Mesendoderm (in vitro differentiated cells): ENCODE measurements around the gene TIMP4.

Source experiments
- DNase-seq: peaks from one replicate; pipeline ENCODE4 v3.0.0; 2013
- H2AK5ac ChIP-seq: 2 replicates; pipeline ENCODE4 v1.6.1; 2013; ENCODE audit warnings: low read length, inconsistent platforms
- H2BK120ac ChIP-seq: 2 replicates; pipeline ENCODE4 v1.6.1; 2013; ENCODE audit warnings: low read depth, mild to moderate bottlenecking, low read length, moderate library complexity, mixed read lengths
- H2BK15ac ChIP-seq: replicated peaks from 2 replicates; pipeline ENCODE4 v1.6.1; 2013; ENCODE audit warnings: low read depth, mild to moderate bottlenecking, moderate library complexity
- H2BK5ac ChIP-seq: 2 replicates; pipeline ENCODE4 v1.6.1; 2013; ENCODE audit warnings: low read length, inconsistent platforms
- H3K18ac ChIP-seq: 2 replicates; pipeline ENCODE4 v1.6.1; 2013; ENCODE audit warnings: mild to moderate bottlenecking, low read length, mixed read lengths
- H3K23ac ChIP-seq: one replicate; pipeline ENCODE4 v1.6.1; 2013; ENCODE audit warnings: low read length
- H3K27ac ChIP-seq: 2 replicates; pipeline ENCODE4 v1.5.1; 2013; ENCODE audit warnings: low read depth, mild to moderate bottlenecking, inconsistent platforms, low read length, moderate library complexity
- H3K27me3 ChIP-seq: 2 replicates; pipeline ENCODE4 v1.6.1; 2013; ENCODE audit warnings: low read length, control low read depth, mild to moderate bottlenecking, inconsistent platforms; ENCODE audit not compliant: insufficient read depth, poor library complexity
- H3K36me3 ChIP-seq: 2 replicates; pipeline ENCODE4 v1.6.1; 2013; ENCODE audit warnings: low read length, inconsistent platforms; ENCODE audit not compliant: control insufficient read depth, insufficient read depth
- H3K4ac ChIP-seq: one replicate; pipeline ENCODE4 v1.6.1; 2013; ENCODE audit warnings: low read depth, mild to moderate bottlenecking, low read length, moderate library complexity
- H3K4me1 ChIP-seq: 2 replicates; pipeline ENCODE4 v1.6.1; 2013; ENCODE audit warnings: low read depth, low read length, inconsistent platforms; ENCODE audit not compliant: control insufficient read depth
- H3K4me2 ChIP-seq: 2 replicates; pipeline ENCODE4 v1.6.1; 2013; ENCODE audit warnings: low read length
- H3K4me3 ChIP-seq: 2 replicates; pipeline ENCODE4 v1.5.1; 2013; ENCODE audit warnings: mild to moderate bottlenecking, low read length
- H3K56ac ChIP-seq: one replicate; pipeline ENCODE4 v1.6.1; 2013; ENCODE audit warnings: low read length
- H3K79me1 ChIP-seq: 2 replicates; pipeline ENCODE4 v1.6.1; 2013; ENCODE audit warnings: low read length, inconsistent platforms
- H3K79me2 ChIP-seq: 2 replicates; pipeline ENCODE4 v1.6.1; 2013; ENCODE audit warnings: mild to moderate bottlenecking, low read length; ENCODE audit not compliant: control insufficient read depth, insufficient read depth
- H3K9ac ChIP-seq: 2 replicates; pipeline ENCODE4 v1.6.1; 2013; ENCODE audit warnings: low read length, inconsistent platforms
- H4K5ac ChIP-seq: one replicate; pipeline ENCODE4 v1.6.1; 2013; ENCODE audit warnings: low read length
- H4K8ac ChIP-seq: one replicate; pipeline ENCODE4 v1.6.1; 2013; ENCODE audit warnings: low read depth, mild to moderate bottlenecking, control low read depth, low read length, moderate library complexity
- WGBS: extraction: QIAGEN DNeasy Blood & Tissue Kit; methylation state at CpG from one replicate; pipeline ENCODE4 v1.1.7; 2013; ENCODE audit warnings: low lambda C conversion rate, missing lambda C conversion rate; ENCODE audit not compliant: insufficient coverage; ENCODE audit errors: extremely low coverage; 5-methylcytosine and 5-hydroxymethylcytosine counted together

TIMP4 gene

GRCh38 chr3:12188681-12189287 is 30.1 kb upstream of the TIMP4 start:
- Histone ChIP-seq H3K79me1 (no peaks in the 10 kb centered on the region), H3K27ac (no peak overlapping the region), H2BK120ac (no peak overlapping the region), H2BK15ac (no peak overlapping the region), H2AK5ac (no peak overlapping the region), H3K79me2 (no peaks in the 10 kb centered on the region), H3K4ac (no peak overlapping the region), H4K5ac (no peak overlapping the region), H4K8ac (no peak overlapping the region), H3K9ac (no peak overlapping the region), H3K4me1 (no peaks in the 10 kb centered on the region), H2BK5ac (no peak overlapping the region), H3K18ac (no peak overlapping the region), H3K36me3 (no peaks in the 10 kb centered on the region), H3K4me2 (no peak overlapping the region), H3K56ac (no peak overlapping the region), H3K23ac (no peak overlapping the region), H3K4me3 (no peak overlapping the region), H3K27me3 (no peaks in the 10 kb centered on the region)
- WGBS = no CpG with 5 or more reads among the region's 8 CpGs
- no peak for DNase-seq

GRCh38 chr3:12188328-12188648 is 29.6 kb upstream of the TIMP4 start:
- H4K5ac ChIP-seq = no peak overlapping the region
- no peaks in the 10 kb centered on the region for H3K79me1 ChIP-seq
- H3K4me2 ChIP-seq = no peak overlapping the region
- no peak overlapping the region for H3K4me3 ChIP-seq
- no peak overlapping the region for H3K18ac ChIP-seq
- H3K4me1 ChIP-seq = no peaks in the 10 kb centered on the region
- H3K9ac ChIP-seq = no peak overlapping the region
- no peak overlapping the region for H3K27ac ChIP-seq
- no peak overlapping the region for H3K4ac ChIP-seq
- no peak for DNase-seq
- no peak overlapping the region for H3K23ac ChIP-seq
- H3K79me2 ChIP-seq = no peaks in the 10 kb centered on the region
- no peaks in the 10 kb centered on the region for H3K36me3 ChIP-seq
- no peak overlapping the region for H3K56ac ChIP-seq
- H2BK15ac ChIP-seq = no peak overlapping the region
- no peak overlapping the region for H2AK5ac ChIP-seq
- WGBS = no CpG with 5 or more reads among the region's 4 CpGs
- H2BK120ac ChIP-seq = no peak overlapping the region
- no peak overlapping the region for H2BK5ac ChIP-seq
- H3K27me3 ChIP-seq = no peaks in the 10 kb centered on the region
- H4K8ac ChIP-seq = no peak overlapping the region

GRCh38 chr3:12187448-12188327 is 29.0 kb upstream of the TIMP4 start:
- H3K4me3 ChIP-seq = no peak overlapping the region
- no peak overlapping the region for H4K5ac ChIP-seq
- WGBS = no CpG with 5 or more reads among the region's 7 CpGs
- H3K23ac ChIP-seq = no peak overlapping the region
- H2BK120ac ChIP-seq = no peak overlapping the region
- H3K4ac ChIP-seq = no peak overlapping the region
- no peak overlapping the region for H2AK5ac ChIP-seq
- no peaks in the 10 kb centered on the region for H3K27me3 ChIP-seq
- no peak overlapping the region for H3K9ac ChIP-seq
- no peaks in the 10 kb centered on the region for H3K79me2 ChIP-seq
- no peak overlapping the region for H3K4me2 ChIP-seq
- no peak for DNase-seq
- no peaks in the 10 kb centered on the region for H3K36me3 ChIP-seq
- H2BK5ac ChIP-seq = no peak overlapping the region
- H3K79me1 ChIP-seq = no peaks in the 10 kb centered on the region
- H4K8ac ChIP-seq = no peak overlapping the region
- H3K4me1 ChIP-seq = no peaks in the 10 kb centered on the region
- no peak overlapping the region for H3K18ac ChIP-seq
- no peak overlapping the region for H3K56ac ChIP-seq
- H2BK15ac ChIP-seq = no peak overlapping the region
- H3K27ac ChIP-seq = no peak overlapping the region

- Histone ChIP-seq H3K23ac (no peak overlapping the region), H3K4ac (no peak overlapping the region), H2BK120ac (no peak overlapping the region), H3K9ac (no peak overlapping the region), H4K5ac (no peak overlapping the region), H3K79me1 (no peaks in the 10 kb centered on the region), H4K8ac (no peak overlapping the region), H3K4me2 (no peak overlapping the region), H2BK15ac (no peak overlapping the region), H3K56ac (no peak overlapping the region), H3K27ac (no peak overlapping the region), H3K4me1 (no peaks in the 10 kb centered on the region), H3K36me3 (no peaks in the 10 kb centered on the region), H2BK5ac (no peak overlapping the region), H3K18ac (no peak overlapping the region), H2AK5ac (no peak overlapping the region), H3K4me3 (no peak overlapping the region), H3K27me3 (no peaks in the 10 kb centered on the region), H3K79me2 (no peaks in the 10 kb centered on the region)
- no peak for DNase-seq
- WGBS = no CpG with 5 or more reads among the region's 8 CpGs
Measured at GRCh38 chr3:12186515-12187286, 28.0 kb upstream of the TIMP4 start.

- Histone ChIP-seq H3K9ac (no peak overlapping the region), H3K27ac (no peak overlapping the region), H2BK120ac (no peak overlapping the region), H3K4me3 (no peak overlapping the region), H3K23ac (no peak overlapping the region), H3K18ac (no peak overlapping the region), H3K79me2 (no peaks in the 10 kb centered on the region), H3K27me3 (no peaks in the 10 kb centered on the region), H2AK5ac (no peak overlapping the region), H2BK5ac (no peak overlapping the region), H3K4me2 (no peak overlapping the region), H4K5ac (no peak overlapping the region), H3K79me1 (no peaks in the 10 kb centered on the region), H3K36me3 (no peaks in the 10 kb centered on the region), H3K56ac (no peak overlapping the region), H3K4me1 (no peaks in the 10 kb centered on the region), H3K4ac (no peak overlapping the region), H2BK15ac (no peak overlapping the region), H4K8ac (no peak overlapping the region)
- DNase-seq = no peak
- WGBS = no CpG with 5 or more reads among the region's 4 CpGs
Measured at GRCh38 chr3:12186046-12186445, 27.3 kb upstream of the TIMP4 start.
